Measurements from ENCODE around the gene ARPP21. TPM values are rescaled to one million over a fixed set of nuclear protein-coding genes. Genes with fewer than 3 reads are reported as not detected.

Gene ARPP21
- total RNA-seq, 1 donor from 2014 or later = 0.29 TPM

DNA sequence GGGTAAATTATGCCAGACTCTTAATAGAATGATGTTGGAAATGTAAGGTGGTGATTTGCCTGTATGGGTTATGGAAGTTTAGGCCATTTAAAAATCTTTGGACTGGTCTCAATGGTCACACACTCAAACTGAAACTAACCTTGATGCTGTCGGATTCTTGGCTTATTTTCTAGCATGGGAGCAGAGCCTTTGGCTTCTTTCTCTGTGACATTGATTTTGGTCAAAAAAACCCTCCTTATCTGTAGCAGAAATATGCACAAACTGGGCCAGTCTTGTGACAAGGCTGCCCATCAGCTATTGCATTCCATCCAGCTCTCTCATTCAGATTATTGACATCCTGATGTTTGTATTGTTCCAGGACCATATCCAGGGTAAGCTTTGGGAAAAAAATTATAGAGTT, 35.9 kb downstream of the ARPP21 start:
- DNase-seq (ENCODE audit: low spot score) = no peak

DNA sequence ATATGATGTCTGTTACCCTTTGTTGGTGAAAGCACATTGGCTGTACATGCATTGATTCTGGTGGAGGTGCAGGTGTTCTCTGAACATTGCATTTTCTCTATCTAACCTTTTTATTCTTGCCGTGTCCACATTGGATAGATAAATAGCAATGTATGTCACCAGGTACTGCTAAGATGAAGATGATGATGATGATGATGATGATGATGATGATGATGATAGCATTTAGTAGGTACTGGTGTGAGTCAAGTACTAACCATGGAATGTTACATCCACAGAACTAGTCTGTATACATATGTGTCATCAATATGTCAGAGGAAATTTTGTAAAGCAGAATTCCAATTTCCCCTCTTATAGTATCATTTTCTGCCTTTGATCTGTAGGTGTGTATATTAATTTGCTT, 36.3 kb downstream of the ARPP21 start:
- no peak for DNase-seq (ENCODE audit: low spot score)

DNA sequence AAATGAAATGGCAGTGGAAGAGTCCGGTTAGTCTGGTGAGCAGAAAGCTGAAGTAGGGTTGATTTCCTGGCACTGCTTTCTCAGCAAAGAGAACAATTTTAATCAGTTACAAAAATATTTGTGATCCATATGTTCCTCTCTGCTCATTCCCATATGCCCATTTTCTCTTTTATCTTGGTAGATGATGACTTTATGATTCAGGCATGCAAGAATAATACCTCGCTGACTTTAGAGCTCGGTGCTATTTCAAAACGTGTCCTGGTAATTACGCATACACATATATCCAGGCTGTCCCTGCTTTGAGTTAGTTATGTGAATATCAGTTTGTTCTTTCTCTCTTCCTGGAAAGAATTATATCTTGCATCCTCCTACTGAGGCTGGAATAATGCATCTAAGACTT, 38.5 kb downstream of the ARPP21 start:
- DNase-seq (ENCODE audit: low spot score) = no peak

DNA sequence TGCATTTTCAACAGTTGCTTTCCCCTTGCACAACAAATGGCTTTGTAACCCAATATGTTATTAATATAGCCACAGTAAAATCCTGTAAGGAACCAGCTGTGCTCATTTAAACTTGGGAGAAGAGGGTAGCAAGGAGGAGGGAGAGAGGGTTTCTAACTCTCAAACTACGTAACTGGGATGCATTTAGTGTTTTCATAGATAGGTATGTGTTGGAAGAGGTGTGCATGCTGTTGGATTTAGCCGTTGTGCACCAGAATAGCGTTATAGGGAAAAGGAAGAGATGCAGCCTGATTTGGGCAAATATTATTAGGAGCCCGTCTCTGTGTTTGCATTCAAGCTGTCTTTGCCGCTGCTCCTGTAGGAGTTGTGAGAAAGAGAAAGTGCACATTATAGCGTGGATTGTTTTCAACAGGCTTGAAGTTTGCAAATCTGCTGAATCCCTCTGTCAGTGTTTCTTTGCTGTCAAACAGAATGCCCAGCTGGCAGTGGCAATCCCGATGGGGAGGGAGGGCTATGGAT, 39.4 kb downstream of the ARPP21 start:
- DNase-seq (ENCODE audit: low spot score) = no peak

DNA sequence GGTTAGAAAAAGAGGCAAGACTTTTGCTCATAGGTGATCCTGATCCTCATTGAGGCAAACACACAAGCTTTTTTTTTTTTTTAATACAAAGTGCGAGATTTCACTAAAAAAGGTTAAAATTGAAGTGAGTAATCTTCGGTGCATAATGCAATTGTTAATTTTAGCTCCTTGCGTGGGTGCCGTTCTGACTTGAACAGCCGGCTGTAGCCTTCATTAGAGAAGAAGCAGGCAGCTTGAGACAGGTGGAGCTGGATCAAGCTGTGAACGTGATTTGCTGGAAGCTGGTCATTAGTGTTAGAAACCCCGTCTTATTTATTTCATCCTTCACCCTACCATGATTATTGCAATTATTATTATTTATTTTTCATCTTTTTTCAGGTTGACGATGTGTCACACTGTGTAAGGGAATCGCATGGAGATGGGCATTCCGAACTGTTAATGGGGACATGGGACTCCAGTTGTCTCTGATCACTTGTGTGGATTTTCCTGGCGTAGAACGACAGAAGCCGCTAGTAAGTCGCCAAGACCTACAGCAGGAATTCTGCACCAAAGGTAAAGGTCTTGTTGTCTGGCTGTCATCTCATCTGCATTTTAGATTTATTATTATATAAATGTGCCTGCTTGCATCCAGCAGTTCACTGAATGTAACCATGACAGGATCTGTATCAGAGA, 40.2 kb downstream of the ARPP21 start:
- DNase-seq (ENCODE audit: low spot score) = no peak

DNA sequence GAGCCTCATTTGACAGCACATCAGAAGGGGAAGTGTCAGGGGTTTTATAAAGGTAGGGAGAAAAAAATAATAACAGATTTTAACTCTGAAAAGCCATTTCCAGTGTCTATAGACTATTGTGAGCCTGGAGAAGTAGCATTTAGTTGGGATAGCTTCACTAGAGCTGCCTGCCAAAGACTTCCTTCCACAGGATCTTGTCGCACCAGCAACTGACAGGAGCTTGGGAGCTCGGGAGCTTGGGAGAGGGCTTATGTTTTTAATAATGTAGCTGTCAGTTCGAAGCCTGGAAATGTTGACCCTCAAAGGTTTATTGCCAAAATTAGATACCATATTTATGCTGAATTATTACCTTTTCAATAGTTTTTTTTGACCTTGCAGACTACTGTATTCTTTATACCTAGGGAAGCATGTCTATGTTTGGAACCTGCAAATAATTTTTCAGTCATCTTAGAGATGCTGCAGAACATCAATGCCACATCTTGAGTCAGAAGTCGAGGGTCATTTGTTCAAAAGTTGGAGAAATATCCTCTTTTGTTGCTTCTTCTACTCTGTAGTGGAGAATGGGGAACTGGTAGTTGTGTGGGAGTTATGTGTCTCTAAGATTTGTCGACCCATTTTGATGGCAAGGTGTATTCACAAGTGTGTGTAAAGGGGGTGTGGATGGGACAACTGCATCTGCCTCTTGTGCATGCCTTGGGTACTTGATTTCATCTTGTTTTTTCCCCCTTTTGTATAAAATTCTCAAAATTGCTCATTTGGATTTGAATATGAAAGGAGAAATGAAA, 41.7 kb downstream of the ARPP21 start:
- no peak for DNase-seq (ENCODE audit: low spot score)

DNA sequence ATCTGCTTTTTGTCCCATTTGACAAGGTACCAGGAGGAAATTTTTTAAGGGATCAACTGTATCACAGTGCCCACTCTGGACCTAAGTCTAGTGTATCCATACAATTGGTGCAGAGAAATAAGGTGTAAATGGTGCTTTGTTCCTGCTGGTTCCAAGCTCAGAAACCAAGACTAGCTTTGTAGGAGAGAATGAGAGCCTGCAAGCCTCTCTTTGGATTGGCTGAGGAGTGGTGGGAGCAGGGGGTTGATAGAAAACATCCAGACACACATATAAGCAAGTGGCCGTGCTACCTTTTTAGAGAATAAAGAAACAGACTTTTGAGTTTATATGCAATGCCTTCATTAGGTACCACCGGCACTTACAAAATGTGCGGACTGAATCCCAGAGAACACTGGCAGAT, 45.8 kb downstream of the ARPP21 start:
- DNase-seq (ENCODE audit: low spot score) = no peak

DNA sequence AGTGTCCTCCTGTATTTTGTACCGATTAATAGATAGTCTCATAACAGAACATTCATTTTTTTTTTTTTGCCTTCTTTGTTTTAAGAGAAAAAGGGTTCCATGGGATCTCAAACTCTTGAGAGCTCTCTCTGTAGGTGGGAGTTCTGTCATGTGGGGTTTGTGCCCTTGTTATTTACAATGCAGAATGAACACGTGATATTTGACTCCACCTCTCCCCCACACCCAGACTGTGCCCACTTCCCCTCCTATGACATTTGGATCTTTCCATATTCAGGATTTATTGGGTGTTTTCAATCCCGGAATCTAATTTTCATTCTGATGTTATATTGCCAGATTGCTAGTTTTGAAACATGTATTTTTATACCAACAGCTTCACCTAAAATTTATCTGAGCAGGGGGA, 49.5 kb downstream of the ARPP21 start:
- DNase-seq (ENCODE audit: low spot score) = no peak

DNA sequence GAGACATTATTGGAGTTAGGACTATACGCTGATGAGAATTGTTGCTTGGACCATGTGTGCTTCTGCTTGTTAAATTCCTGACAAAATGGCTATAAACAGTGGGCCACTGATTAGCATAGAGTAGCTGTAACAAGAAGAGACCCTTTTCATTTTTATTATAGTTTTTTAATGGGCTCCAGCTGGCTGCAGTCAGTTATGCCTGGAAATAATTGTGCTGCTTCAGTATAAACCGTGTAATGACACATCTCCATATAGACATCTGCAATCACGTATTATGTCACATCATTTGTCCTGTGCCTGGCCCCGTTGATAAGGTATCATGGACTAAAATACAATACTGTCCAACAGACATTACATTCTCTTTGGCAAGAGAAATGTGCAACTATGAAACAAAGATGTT, 50.9 kb downstream of the ARPP21 start:
- DNase-seq (ENCODE audit: low spot score) = no peak

DNA sequence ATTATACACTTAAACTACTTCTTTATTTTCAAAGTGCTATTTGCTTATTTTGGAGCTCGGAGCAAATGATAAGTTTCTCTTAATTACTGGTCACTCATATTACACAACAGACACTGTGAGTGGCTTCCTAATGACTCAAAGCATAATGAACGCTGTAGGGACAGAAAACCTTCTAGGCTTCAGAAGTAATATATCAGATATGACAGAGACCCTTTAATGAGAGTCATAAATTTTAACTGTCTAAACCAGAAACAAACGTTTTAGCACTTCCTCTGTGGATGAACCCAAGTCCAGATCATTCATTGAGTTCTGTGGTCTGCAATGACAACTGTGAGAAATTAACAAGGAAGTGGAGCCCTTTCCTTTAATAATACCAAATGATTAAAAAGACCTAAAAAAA, 66.6 kb downstream of the ARPP21 start:
- no peak for DNase-seq (ENCODE audit: low spot score)

DNA sequence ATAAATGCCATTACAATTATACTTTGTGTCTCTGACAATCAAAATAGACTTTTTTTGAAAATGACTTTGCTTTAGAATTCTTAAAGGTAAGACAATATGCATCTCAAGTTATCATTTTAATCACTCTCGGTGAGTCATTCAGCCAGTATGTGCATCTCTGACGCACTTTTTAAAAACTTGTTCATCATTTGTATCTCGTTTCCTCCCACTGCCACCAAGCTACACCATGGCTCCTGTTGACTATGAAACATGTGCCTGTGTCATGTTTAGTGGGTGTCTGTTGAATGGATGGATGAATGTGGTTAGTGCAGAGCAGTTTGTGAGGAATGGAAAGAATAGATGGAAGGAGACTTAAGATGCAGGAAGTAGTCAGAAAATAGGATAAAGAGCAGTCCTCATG, 68.6 kb downstream of the ARPP21 start:
- no peak for DNase-seq (ENCODE audit: low spot score)

DNA sequence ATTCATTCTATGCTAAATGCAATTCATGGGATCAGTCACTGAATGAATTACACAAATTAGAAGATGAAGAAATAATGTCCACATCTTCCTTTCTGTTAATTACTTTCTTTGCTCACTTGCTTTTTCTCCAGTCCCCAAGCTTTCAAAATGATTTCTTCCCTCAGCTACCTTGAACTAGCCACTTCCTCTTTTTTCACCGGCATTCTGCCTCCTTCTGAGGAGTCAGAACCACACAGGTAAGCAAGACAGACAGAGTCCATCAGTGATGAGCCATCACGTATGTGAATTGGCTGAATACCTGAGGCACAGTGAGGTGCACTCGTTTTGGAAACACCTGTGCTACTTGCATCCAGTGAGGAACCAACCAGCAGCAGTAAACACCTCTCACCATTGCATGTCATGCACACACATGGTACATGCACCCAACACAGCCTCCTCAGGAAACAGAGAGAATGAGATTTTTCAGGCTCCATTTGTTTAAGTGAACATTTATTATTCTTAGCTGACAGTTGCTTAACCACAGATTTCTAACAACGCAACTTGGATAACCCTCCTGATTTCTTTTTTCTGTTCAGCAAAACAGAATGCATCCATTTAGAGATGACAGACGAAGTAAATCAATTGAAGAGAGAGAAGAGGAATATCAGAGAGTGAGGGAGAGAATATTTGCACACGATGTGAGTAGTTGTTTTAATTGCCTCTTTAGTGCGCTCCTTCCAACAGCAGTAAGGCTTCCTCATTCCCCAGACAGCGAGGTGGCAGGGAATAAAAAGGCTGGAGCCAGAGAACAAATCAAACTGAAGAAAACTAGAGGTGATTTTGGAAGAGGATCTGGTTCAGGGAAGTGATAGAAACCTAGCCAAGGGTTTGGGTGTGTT, 69.3 kb downstream of the ARPP21 start:
- DNase-seq (ENCODE audit: low spot score) = no peak

DNA sequence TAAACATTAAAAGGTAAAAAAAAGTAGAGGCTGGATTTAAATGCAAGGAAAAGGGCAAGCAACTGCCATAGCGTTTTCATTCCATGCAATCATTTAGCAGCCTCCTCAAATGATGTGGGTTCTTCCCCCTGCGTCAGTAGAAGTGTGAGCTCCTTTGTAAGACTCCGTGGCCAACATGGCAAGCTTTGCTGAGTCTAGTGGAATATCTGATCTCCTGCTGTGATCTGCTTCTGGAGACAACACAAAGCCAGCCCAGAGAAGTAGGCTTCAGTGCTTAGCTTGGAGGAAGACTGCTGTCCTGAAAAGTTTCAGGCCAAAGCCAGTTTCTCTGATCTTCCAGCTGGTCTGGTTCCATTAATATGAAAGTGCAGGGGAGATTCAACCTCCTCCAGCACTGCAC, 70.4 kb downstream of the ARPP21 start:
- no peak for DNase-seq (ENCODE audit: low spot score)

DNA sequence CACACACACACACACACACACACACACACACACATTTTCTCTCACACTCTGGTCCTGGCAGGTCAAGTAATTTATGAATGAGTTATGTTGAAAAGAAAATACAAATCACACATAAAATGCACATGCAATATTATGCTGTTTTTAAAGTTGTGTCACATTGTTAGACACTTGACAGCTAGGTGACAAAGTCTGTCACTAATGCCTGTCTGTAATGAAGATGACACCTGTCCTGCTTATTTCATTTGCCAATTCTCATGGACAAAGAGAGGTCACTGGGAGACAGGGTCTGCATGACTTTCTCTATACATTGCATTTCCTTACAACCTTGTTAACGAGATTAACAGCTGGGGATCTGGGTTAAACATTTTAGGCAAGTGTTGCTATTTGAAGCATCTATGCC, 71.2 kb downstream of the ARPP21 start:
- no peak for DNase-seq (ENCODE audit: low spot score)

DNA sequence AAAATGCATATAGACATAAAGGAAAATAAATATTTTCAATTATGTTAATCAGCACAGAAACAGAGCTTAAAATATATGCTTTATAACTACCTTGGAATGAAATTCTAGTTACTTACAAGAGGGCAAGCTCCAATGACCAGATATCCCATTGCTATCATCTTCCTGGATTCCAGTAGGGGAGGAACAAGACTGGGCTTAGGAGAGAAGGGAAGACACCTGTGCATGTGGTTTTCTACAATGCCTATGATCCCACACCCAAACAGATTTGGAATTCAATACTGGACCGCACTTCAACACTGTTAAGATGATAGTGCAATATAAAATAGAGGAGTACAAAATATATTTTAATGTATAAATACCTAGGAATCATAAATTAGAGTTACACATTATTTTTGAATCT, 79.6 kb downstream of the ARPP21 start:
- no peak for DNase-seq (ENCODE audit: low spot score)

DNA sequence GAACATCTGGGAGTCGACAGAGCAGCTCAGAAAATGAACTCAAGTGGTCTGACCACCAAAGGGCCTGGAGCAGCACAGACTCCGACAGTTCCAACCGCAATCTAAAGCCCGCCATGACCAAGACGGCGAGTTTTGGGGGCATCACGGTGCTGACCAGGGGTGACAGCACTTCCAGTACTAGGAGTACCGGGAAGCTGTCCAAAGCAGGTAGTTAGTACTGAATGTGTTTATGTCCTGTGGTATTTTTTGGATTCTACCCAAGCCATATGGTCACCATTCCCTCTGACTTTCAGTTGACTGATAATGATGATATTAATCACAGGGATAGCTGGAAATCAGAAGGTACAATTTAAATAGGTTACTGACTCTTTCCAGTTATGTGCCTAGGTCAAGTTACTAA, 82.3 kb downstream of the ARPP21 start:
- DNase-seq (ENCODE audit: low spot score) = no peak

DNA sequence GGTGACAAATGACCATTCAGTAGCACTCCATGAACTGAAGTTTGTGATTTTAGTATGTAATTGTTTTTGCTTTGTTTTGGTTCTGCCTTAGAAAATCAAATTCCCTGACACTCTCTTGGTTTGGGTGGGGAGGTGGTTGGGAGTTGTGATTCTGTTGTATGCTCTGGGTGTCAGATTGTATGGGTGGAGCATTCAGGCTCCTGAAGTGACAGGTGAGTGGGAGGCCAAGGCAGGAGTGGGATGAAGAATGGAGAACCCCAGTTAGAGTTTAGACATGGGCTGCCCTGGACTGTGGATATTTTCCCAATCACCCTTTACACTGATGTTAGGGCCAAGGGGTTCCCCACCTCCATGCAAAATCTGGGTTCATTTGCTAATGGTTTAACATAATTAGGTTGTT, 83.6 kb downstream of the ARPP21 start:
- no peak for DNase-seq (ENCODE audit: low spot score)

DNA sequence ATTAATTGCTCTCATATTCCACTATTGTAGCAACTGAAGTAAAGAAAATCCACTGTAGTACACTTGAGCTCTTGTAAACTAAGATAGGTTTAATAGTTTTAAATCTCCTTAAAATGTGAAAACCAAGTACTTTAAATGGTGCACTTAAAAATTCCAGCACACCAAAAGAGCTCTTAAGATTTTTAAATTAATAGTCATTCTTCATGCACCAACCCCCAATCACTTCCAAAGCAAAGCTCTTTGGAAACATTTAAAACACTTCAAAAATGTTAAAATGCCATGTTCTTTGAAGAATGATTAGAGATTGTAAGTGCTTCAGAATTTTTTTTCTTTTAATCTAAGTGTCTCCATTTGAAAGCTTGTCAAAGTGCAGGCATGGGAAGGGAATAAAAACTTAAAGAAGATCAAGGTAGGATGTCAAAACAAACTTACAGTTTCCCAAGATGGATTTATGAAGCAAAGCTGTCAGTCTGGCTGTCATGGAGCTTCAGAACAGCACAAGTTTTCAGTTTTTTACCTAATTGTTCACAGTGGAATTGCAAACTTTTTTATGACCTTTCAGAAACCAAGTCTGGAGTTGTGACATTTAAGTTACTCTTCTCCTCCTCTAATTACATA, 84.3 kb downstream of the ARPP21 start:
- no peak for DNase-seq (ENCODE audit: low spot score)

DNA sequence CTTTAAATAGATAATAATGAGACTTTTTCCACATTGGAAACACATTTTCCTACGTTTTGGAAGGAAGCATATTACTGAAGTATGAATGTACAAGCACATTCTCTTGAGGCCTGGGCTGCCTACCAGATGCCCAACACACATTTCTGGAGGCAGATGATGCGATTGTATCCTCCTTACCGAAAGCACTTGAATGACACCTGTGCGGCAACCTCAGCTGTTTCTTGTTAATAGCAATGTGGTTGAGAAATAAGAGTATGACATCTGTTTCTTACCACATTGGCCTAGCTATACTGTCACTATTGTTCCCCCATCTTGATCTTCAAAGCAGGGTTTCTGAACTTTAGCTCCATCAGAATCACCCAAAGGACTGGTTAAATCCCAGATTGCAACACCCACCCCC, 84.8 kb downstream of the ARPP21 start:
- no peak for DNase-seq (ENCODE audit: low spot score)

DNA sequence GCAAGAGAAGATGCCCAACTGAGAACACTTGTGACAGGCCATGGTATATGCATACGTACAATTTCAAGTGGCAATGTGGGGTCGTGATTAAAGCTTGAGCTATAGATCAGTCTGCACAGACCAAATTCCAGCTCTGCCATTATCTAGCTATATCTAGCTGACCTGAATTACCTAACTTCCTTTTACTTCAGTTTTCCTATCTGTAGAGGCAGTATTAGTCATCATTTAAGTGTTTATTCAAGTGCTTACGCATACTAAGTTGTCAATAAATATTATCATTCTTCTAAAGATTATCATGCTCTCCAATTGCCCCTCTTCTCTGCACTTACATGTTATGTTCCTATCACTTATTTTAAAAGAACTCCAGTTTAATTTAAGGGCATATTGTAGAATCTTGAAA, 87.9 kb downstream of the ARPP21 start:
- no peak for DNase-seq (ENCODE audit: low spot score)

DNA sequence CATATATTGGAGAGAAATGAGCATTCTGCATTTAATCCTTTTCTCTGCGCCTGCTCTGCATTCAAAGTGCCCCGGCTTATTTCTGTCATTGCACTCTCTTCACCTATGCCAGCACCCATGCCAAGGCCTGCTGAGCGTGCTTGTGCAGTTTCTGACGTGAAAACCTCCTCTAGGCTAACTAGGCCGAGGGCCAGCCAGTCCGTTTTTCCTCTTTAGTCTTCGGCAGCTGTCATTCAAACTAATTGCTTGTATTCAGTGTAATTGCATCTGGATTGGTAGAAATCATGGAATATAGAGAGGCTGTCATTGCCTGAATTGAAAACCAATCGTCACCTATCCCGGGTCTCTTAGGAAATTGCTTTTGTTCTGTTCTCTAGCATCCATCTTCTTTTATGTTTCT, 94.0 kb downstream of the ARPP21 start:
- no peak for DNase-seq (ENCODE audit: low spot score)

DNA sequence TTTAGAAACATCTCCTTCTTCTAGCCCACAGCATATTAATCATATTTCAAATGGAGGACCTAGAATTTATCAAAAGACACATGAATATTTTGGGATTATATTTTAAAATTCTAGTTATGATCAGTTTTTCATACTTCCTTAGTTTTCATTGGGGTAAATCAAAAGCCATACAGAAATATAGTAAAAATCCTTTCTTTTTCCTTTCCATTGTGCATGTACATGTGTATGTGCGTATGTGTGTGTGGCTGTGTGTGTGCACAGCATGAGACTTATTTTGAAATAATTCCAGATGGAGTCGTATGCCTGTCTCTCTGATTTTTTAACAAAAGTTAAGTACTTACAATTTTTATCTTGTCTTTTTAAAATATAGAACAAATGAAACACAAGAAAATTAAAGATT, 94.5 kb downstream of the ARPP21 start:
- no peak for DNase-seq (ENCODE audit: low spot score)
